ENCODE measurements around the gene TBX1.

Gene TBX1

GRCh38 chr22:19738664-19739447 lies 21.7 kb upstream of the TBX1 start:
- no peak for DNase-seq

GRCh38 chr22:19739448-19739895 lies 21.1 kb upstream of the TBX1 start:
- DNase-seq, result no peak

- DNase-seq, result no peak
Measured at GRCh38 chr22:19739911-19740449, 20.6 kb upstream of the TBX1 start.

GRCh38 chr22:19740586-19740985 lies 20.0 kb upstream of the TBX1 start:
- no peak for DNase-seq

- DNase-seq, result no peak
Measured at GRCh38 chr22:19741053-19741452, 19.5 kb upstream of the TBX1 start.

- no peak for DNase-seq
Measured at GRCh38 chr22:19742160-19743066, 18.2 kb upstream of the TBX1 start.

- DNase-seq, result no peak
Measured at GRCh38 chr22:19743081-19743480, 17.5 kb upstream of the TBX1 start.

- DNase-seq, result no peak
Measured at GRCh38 chr22:19743651-19744050, 16.9 kb upstream of the TBX1 start.

- DNase-seq, result no peak
Measured at GRCh38 chr22:19744350-19745006, 16.1 kb upstream of the TBX1 start.

- DNase-seq, result no peak
Measured at GRCh38 chr22:19745155-19746101, 15.2 kb upstream of the TBX1 start.

- DNase-seq, result no peak
Measured at GRCh38 chr22:19746726-19747125, 13.9 kb upstream of the TBX1 start.

- no peak for DNase-seq
Measured at GRCh38 chr22:19747551-19747950, 13.0 kb upstream of the TBX1 start.

GRCh38 chr22:19748139-19748538 lies 12.4 kb upstream of the TBX1 start:
- no peak for DNase-seq

GRCh38 chr22:19748991-19749664 lies 11.4 kb upstream of the TBX1 start:
- DNase-seq, result no peak

GRCh38 chr22:19749876-19750275 lies 10.7 kb upstream of the TBX1 start:
- DNase-seq, result no peak

GRCh38 chr22:19750507-19751490 lies 9.8 kb upstream of the TBX1 start:
- no peak for DNase-seq

- DNase-seq, result no peak
Measured at GRCh38 chr22:19751497-19752245, 8.9 kb upstream of the TBX1 start.

- no peak for DNase-seq
Measured at GRCh38 chr22:19753090-19753842, 7.3 kb upstream of the TBX1 start.
